Measurements from ENCODE around the gene CLDN1.

GRCh38 chr3:190326930-190327329 is 4.7 kb upstream of the CLDN1 start:
- TF ChIP-seq EZH2 (IDR thresholded peaks at IDR 0.05; ENCODE audit: low read depth) (no peak), CTCF (conservative IDR thresholded peaks at IDR 0.05) (no peak)
